Measurements from ENCODE around the gene SPINK4. TPM values are rescaled to one million over a fixed set of nuclear protein-coding genes. Genes with fewer than 3 reads are reported as not detected.
A peak's percentile ranks its signal among the peaks of the same experiment; 100 is the strongest.

SPINK4 gene
- total RNA-seq, 1 donor: not detected

DNA sequence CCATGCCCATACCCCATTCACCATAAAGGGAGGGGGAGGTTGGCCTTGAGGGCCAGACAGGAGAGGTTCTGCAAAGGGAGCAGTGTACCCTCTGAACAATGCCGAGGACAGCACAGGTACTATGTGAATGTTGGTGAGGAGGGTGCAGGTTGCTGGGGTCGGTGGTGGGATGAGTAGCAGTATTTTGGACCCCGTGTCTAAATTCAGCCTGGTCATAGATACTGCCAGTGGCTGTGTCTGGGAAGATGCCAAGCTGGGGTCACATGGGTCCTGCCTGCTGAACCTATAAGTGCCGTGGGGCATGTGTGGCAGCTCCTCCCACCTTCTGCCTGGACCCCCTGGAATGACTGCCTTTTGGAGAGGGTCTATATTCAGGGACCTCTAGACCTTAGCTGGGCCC is 11.4 kb upstream of the SPINK4 start:
- DNase-seq (ENCODE audit: low read depth): no peak
- no peak overlapping the region for H3K4me3 ChIP-seq (ENCODE audit: low read depth, low read length)
- TF ChIP-seq, protein P1, sequence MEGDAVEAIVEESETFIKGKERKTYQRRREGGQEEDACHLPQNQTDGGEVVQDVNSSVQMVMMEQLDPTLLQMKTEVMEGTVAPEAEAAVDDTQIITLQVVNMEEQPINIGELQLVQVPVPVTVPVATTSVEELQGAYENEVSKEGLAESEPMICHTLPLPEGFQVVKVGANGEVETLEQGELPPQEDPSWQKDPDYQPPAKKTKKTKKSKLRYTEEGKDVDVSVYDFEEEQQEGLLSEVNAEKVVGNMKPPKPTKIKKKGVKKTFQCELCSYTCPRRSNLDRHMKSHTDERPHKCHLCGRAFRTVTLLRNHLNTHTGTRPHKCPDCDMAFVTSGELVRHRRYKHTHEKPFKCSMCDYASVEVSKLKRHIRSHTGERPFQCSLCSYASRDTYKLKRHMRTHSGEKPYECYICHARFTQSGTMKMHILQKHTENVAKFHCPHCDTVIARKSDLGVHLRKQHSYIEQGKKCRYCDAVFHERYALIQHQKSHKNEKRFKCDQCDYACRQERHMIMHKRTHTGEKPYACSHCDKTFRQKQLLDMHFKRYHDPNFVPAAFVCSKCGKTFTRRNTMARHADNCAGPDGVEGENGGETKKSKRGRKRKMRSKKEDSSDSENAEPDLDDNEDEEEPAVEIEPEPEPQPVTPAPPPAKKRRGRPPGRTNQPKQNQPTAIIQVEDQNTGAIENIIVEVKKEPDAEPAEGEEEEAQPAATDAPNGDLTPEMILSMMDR (IDR thresholded peaks at IDR 0.05; ENCODE audit: insufficient read depth, low read length): no peak

DNA sequence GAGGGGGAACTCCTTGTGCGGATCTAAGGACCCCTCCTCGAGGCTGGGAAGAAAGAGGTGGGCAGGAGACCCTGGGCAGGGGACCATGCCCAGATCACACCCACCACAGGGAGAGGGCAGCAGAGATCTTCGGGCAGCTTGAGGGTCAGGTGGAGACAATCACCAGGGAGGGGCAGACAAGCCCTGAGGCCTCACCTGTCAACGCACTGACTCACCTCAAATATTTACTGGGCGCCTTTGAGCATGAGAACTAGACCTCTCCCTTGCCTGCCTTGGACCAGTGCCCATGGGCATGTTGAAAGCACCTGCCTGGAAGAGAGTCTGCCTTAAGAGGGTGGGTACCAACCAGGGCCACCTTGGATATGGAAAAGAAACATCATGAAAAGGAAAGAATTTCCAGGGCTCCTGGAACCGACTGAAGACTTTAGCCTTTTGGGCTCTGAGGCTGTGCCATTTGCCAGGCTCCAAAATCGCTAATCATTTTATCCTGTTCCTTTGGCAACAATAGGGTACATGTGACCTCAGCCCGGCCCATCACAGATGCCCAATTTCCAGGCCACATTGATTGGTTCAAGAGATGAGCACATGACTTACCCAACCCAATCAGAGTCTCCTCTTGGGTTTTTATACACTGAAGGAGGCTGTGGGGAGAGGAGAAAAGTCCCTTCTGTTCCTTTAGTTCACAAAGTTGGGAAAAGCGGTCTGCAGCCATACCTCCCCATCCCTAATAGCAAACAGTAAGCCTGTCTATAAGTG is 10.4 kb upstream of the SPINK4 start:
- TF ChIP-seq, protein P1 (IDR thresholded peaks at IDR 0.05; ENCODE audit: insufficient read depth, low read length): no peak

DNA sequence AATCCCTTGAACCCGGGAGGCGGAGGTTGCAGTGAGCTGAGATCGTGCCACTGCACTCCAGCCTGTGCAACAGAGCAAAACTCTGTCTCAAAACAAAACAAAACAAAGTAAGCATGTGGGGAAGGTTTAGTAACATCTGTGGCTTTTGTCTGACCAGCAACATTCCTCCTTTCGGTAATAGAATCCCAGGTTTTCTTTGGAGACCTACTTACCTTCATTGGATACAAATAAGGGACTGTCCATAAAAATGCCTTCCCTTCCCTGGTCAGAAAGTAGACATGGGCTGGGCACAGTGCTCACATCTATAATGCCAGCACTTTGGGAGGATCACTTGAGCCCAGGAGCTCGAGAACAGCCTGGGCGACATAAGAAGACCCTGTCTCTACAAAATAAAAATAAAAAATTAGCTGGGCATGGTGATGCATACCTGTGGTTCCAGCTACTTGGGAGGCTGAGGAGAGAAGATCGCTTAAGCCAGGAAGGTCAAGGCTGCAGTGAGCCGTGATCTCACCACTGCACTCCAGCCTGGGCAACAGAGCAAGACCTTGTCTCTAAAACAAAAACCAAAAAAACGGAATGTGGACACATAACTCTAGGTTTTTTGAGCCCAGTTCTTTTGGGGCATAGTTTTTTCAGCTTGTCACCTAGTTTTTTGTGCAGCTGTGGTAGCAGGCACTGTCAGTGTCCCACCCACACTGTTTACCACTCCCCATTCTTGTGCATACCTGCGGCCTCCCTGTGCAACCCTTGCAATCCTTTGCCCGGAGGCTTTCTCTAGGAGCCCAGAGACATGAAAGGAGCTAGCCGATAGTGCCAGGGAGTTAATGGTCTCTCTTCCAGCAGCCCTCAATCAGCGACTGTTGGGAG is 9.0 kb upstream of the SPINK4 start:
- no peak overlapping the region for H3K4me3 ChIP-seq (ENCODE audit: low read depth, low read length)
- TF ChIP-seq, protein P1 (IDR thresholded peaks at IDR 0.05; ENCODE audit: insufficient read depth, low read length): no peak
- DNase-seq (ENCODE audit: low read depth): no peak

More for the DNA sequence above, 10.4 kb upstream of the SPINK4 start:
- H3K4me3 ChIP-seq (ENCODE audit: low read depth, low read length): no peak overlapping the region
- no peak for DNase-seq (ENCODE audit: low read depth)

DNA sequence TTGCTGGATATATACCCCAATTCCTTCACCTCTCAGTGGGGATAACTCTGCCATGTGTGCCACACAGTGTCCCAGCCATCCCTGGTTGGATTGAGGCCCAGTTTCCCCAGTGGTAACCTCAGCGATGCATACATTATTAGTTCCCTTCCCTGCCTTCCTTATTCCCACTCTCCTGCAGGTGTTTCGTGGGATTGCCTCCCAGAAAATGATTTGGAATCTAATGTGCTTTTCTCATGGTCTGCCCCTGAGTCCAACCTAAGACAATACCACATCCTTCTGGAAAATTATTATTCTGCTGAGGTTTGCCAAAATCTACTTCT is 8.4 kb upstream of the SPINK4 start:
- no peak overlapping the region for H3K4me3 ChIP-seq (ENCODE audit: low read depth, low read length)
- TF ChIP-seq, protein P1 (IDR thresholded peaks at IDR 0.05; ENCODE audit: insufficient read depth, low read length): no peak
- DNase-seq (ENCODE audit: low read depth): no peak

DNA sequence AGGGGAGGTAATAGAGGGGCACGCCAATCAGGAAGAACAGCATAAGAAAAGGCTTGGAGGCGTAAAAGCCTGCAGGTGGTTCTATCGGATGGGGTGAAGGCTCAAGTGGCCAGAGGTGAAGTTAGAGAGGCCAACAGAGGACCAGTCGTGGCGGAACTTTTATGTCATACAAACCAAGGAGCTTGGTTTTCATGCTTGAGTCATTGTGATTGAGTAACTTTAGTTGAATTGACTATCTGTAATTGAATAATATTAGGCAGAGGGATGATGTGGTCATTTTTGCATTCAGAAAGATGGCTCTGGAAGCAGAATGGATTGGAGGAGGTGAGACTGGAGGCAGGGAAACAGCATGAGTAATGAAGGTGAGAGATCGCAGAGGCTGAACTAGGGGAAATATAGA is 7.2 kb upstream of the SPINK4 start:
- no peak overlapping the region for H3K4me3 ChIP-seq (ENCODE audit: low read depth, low read length)
- DNase-seq (ENCODE audit: low read depth): no peak
- TF ChIP-seq, protein P1 (IDR thresholded peaks at IDR 0.05; ENCODE audit: insufficient read depth, low read length): no peak

DNA sequence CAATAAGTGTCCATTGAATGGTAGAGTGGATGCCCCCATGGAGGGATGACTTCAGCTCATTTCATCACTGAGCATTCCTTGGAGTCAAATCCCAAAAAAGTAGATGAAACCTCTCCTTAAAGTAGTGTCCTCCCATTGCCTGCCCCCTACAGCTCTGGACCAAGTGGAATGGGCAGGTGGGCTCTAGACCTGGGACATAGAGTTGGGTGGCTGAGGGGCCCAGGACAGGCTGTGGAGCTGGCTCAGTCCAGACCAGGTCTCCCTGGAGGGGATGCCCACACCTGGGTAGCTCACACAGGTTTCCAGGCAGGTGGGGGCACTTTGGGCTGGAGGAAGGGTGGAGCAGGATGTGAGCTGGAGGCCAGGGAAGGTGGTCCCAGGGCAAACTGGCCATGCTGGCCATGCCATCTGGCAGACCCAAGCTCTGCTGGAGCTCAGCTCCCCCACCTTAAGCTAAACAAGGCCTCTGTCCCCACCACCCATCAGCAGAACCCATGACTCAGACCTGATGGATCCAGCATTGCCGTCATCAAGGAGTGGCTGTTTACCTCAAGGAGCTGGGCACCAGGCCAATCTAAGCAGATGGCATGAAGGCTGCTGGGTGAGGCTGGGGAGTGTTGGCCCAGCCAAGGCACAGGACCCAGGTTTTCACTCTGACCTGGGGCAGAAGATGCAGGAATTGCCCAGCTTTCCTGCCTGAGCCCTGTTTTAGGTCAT is 6.2 kb upstream of the SPINK4 start:
- DNase-seq (ENCODE audit: low read depth): peak; percentile 96
- H3K4me3 ChIP-seq (ENCODE audit: low read depth, low read length): no peak overlapping the region
- TF ChIP-seq, protein P1 (IDR thresholded peaks at IDR 0.05; ENCODE audit: insufficient read depth, low read length): no peak
